T-helper 2 cell treated with Interferon-gamma antibody and Interleukin-4, amounts not matched to agents 5 μg/mL and 100 μg/mL, for 36 hours (primary cell): ENCODE data around the gene DOCK10.

Source experiments
- DNase-seq: peaks from one replicate; pipeline ENCODE4 v3.0.0; 2021; ENCODE audit warnings: low spot score
- H3K27ac Mint-ChIP-seq: one replicate; pipeline ENCODE4 v1.8.0; 2021; ENCODE audit warnings: mild to moderate bottlenecking, mixed read lengths
- H3K27me3 Mint-ChIP-seq: one replicate; pipeline ENCODE4 v1.8.0; 2021; ENCODE audit warnings: low read depth, mixed read lengths
- H3K36me3 Mint-ChIP-seq: one replicate; pipeline ENCODE4 v1.8.0; 2021; ENCODE audit warnings: low read depth, mixed read lengths
- H3K4me1 Mint-ChIP-seq: one replicate; pipeline ENCODE4 v1.8.0; 2021; ENCODE audit warnings: low read depth, mixed read lengths
- H3K4me3 Mint-ChIP-seq: one replicate; pipeline ENCODE4 v1.8.0; 2022; ENCODE audit warnings: mild to moderate bottlenecking, moderate library complexity, mixed read lengths
- H3K9me3 Mint-ChIP-seq: one replicate; pipeline ENCODE4 v1.8.0; 2021; ENCODE audit warnings: mixed read lengths

Gene DOCK10

GRCh38 chr2:225013425-225014365 is 28.6 kb downstream of the DOCK10 start:
- Mint-ChIP-seq H3K4me3 (no peak overlapping the region), H3K27ac (no peak overlapping the region)

GRCh38 chr2:225011585-225011984 is 30.7 kb downstream of the DOCK10 start:
- H3K4me1 Mint-ChIP-seq: peaks cover 63% of the 10 kb centered on the region
- no peak overlapping the region for H3K4me3 Mint-ChIP-seq
- no peak overlapping the region for H3K27ac Mint-ChIP-seq
- no peak for DNase-seq
- H3K9me3 Mint-ChIP-seq: no peaks in the 10 kb centered on the region
- peaks cover 22% of the 10 kb centered on the region for H3K36me3 Mint-ChIP-seq
- no peaks in the 10 kb centered on the region for H3K27me3 Mint-ChIP-seq

More at GRCh38 chr2:225013425-225014365, 28.6 kb downstream of the DOCK10 start:
- Mint-ChIP-seq H3K27me3 (no peaks in the 10 kb centered on the region), H3K4me1 (peaks cover 54% of the 10 kb centered on the region), H3K9me3 (no peaks in the 10 kb centered on the region), H3K36me3 (peaks cover 17% of the 10 kb centered on the region)
- DNase-seq: no peak

GRCh38 chr2:225010804-225011203 is 31.5 kb downstream of the DOCK10 start:
- H3K9me3 Mint-ChIP-seq: no peaks in the 10 kb centered on the region
- peaks cover 66% of the 10 kb centered on the region for H3K4me1 Mint-ChIP-seq
- H3K27me3 Mint-ChIP-seq: no peaks in the 10 kb centered on the region
- peak overlapping the region; percentile 78 for H3K27ac Mint-ChIP-seq
- DNase-seq: no peak
- no peak overlapping the region for H3K4me3 Mint-ChIP-seq
- H3K36me3 Mint-ChIP-seq: peaks cover 28% of the 10 kb centered on the region

- Mint-ChIP-seq H3K9me3 (no peaks in the 10 kb centered on the region), H3K27me3 (no peaks in the 10 kb centered on the region), H3K4me1 (peaks cover 70% of the 10 kb centered on the region), H3K27ac (no peak overlapping the region), H3K36me3 (peaks cover 29% of the 10 kb centered on the region), H3K4me3 (peak overlapping the region; percentile 21)
- no peak for DNase-seq
Observed at GRCh38 chr2:225009768-225010167, 32.5 kb downstream of the DOCK10 start.

- Mint-ChIP-seq H3K4me3 (peak overlapping the region; percentile 22), H3K9me3 (no peaks in the 10 kb centered on the region), H3K27ac (no peak overlapping the region), H3K4me1 (peaks cover 76% of the 10 kb centered on the region), H3K36me3 (peaks cover 30% of the 10 kb centered on the region), H3K27me3 (no peaks in the 10 kb centered on the region)
- no peak for DNase-seq
Observed at GRCh38 chr2:225008935-225009334, 33.3 kb downstream of the DOCK10 start.

GRCh38 chr2:225008179-225008856 is 34.0 kb downstream of the DOCK10 start:
- Mint-ChIP-seq H3K4me3 (peak overlapping the region; percentile 22), H3K36me3 (peaks cover 30% of the 10 kb centered on the region), H3K9me3 (no peaks in the 10 kb centered on the region), H3K27me3 (no peaks in the 10 kb centered on the region), H3K27ac (no peak overlapping the region), H3K4me1 (peaks cover 72% of the 10 kb centered on the region)
- DNase-seq: no peak

- peaks cover 74% of the 10 kb centered on the region for H3K4me1 Mint-ChIP-seq
Observed at GRCh38 chr2:225006730-225007129, 35.5 kb downstream of the DOCK10 start.

GRCh38 chr2:225004597-225004996 is 37.7 kb downstream of the DOCK10 start:
- no peak for DNase-seq
- Mint-ChIP-seq H3K4me1 (peaks cover 65% of the 10 kb centered on the region), H3K4me3 (no peak overlapping the region), H3K9me3 (no peaks in the 10 kb centered on the region), H3K27ac (no peak overlapping the region), H3K27me3 (no peaks in the 10 kb centered on the region), H3K36me3 (peaks cover 32% of the 10 kb centered on the region)

More at GRCh38 chr2:225006730-225007129, 35.5 kb downstream of the DOCK10 start:
- H3K4me3 Mint-ChIP-seq: no peak overlapping the region
- H3K27me3 Mint-ChIP-seq: no peaks in the 10 kb centered on the region
- H3K36me3 Mint-ChIP-seq: peaks cover 33% of the 10 kb centered on the region
- H3K9me3 Mint-ChIP-seq: no peaks in the 10 kb centered on the region
- H3K27ac Mint-ChIP-seq: no peak overlapping the region
- DNase-seq: no peak

GRCh38 chr2:225002656-225003045 is 39.6 kb downstream of the DOCK10 start:
- H3K4me1 Mint-ChIP-seq: peaks cover 58% of the 10 kb centered on the region
- no peaks in the 10 kb centered on the region for H3K9me3 Mint-ChIP-seq
- peak overlapping the region; percentile 56 for H3K27ac Mint-ChIP-seq
- peaks cover 30% of the 10 kb centered on the region for H3K36me3 Mint-ChIP-seq
- no peak for DNase-seq
- no peaks in the 10 kb centered on the region for H3K27me3 Mint-ChIP-seq
- H3K4me3 Mint-ChIP-seq: no peak overlapping the region

GRCh38 chr2:225002039-225002655 is 40.1 kb downstream of the DOCK10 start:
- Mint-ChIP-seq H3K36me3 (peaks cover 30% of the 10 kb centered on the region), H3K4me3 (peak overlapping the region; percentile 46)

GRCh38 chr2:224999754-225000153 is 42.5 kb downstream of the DOCK10 start:
- Mint-ChIP-seq H3K4me1 (peaks cover 42% of the 10 kb centered on the region), H3K27ac (no peak overlapping the region), H3K9me3 (no peaks in the 10 kb centered on the region), H3K4me3 (no peak overlapping the region), H3K27me3 (no peaks in the 10 kb centered on the region), H3K36me3 (peaks cover 30% of the 10 kb centered on the region)
- no peak for DNase-seq

More at GRCh38 chr2:225002039-225002655, 40.1 kb downstream of the DOCK10 start:
- Mint-ChIP-seq H3K27me3 (no peaks in the 10 kb centered on the region), H3K27ac (peak overlapping the region; percentile 65), H3K4me1 (peaks cover 54% of the 10 kb centered on the region), H3K9me3 (no peaks in the 10 kb centered on the region)
- peak; percentile 62 for DNase-seq

- Mint-ChIP-seq H3K27ac (peak overlapping the region; percentile 41), H3K4me3 (no peak overlapping the region), H3K9me3 (no peaks in the 10 kb centered on the region), H3K4me1 (peaks cover 38% of the 10 kb centered on the region), H3K36me3 (peaks cover 34% of the 10 kb centered on the region), H3K27me3 (no peaks in the 10 kb centered on the region)
- no peak for DNase-seq
Observed at GRCh38 chr2:224999321-224999720, 42.9 kb downstream of the DOCK10 start.

GRCh38 chr2:224997802-224998201 is 44.5 kb downstream of the DOCK10 start:
- Mint-ChIP-seq H3K4me3 (no peak overlapping the region), H3K9me3 (no peaks in the 10 kb centered on the region), H3K4me1 (peaks cover 37% of the 10 kb centered on the region), H3K27me3 (no peaks in the 10 kb centered on the region), H3K27ac (no peak overlapping the region), H3K36me3 (peaks cover 40% of the 10 kb centered on the region)
- DNase-seq: no peak

- Mint-ChIP-seq H3K4me1 (peaks cover 33% of the 10 kb centered on the region), H3K36me3 (peaks cover 53% of the 10 kb centered on the region), H3K9me3 (no peaks in the 10 kb centered on the region), H3K27ac (no peak overlapping the region), H3K4me3 (no peak overlapping the region), H3K27me3 (no peaks in the 10 kb centered on the region)
- no peak for DNase-seq
Observed at GRCh38 chr2:224995419-224995818, 46.8 kb downstream of the DOCK10 start.
